Ovary (tissue), 9 donors: ENCODE results near the gene TBL1XR1. TPM values are rescaled to one million over a fixed set of nuclear protein-coding genes. Genes with fewer than 3 reads are reported as not detected.
"Not testable (repeated sequence)": the region's sequence is repeated elsewhere in the genome, so short reads cannot be mapped to it uniquely, and the experiment has no call there.

Source experiments
- DNase-seq, 5 donors: peaks; one replicate each; pipeline ENCODE4 v3.0.0-alpha.2; 2019 to 2020
- H3K27ac ChIP-seq, 2 donors: fragments of 200-600 bp; one replicate each; pipeline versions ENCODE4 v1.5.1 to v1.8.0; 2019 to 2022
- H3K27me3 ChIP-seq: fragments of 200-600 bp; one replicate; pipeline ENCODE4 v1.8.0; 2022
- H3K36me3 ChIP-seq: fragments of 200-600 bp; sonication (generic); one replicate; pipeline ENCODE4 v1.5.1; 2019
- H3K4me1 ChIP-seq: one replicate; pipeline ENCODE4 v1.8.1; 2013; ENCODE audit warnings: mild to moderate bottlenecking, moderate library complexity; ENCODE audit not compliant: insufficient read depth
- H3K4me3 ChIP-seq: fragments of 200-600 bp; sonication (generic); one replicate; pipeline ENCODE4 v1.5.1; 2017
- H3K9me3 ChIP-seq, 2 donors: fragments of 200-600 bp in 1 of 2; sonication (generic) in 1 of 2; one replicate each; pipeline versions ENCODE4 v1.5.1 to v1.8.1; 2013 to 2019; ENCODE audit warnings: mild to moderate bottlenecking in 1 of 2, moderate library complexity in 1 of 2
- CTCF ChIP-seq, 3 donors: fragments of 450-650 bp in 2 of 3; fragments of 200-600 bp in 1 of 3; IDR thresholded peaks; one replicate each; pipeline versions ENCODE4 v1.5.1 to v1.8.0; 2016 to 2022; ENCODE audit warnings: antibody characterized with exemption in 3 of 3, mild to moderate bottlenecking in 1 of 3
- EP300 ChIP-seq: sonication (generic); formaldehyde crosslinking; IDR thresholded peaks from one replicate; pipeline ENCODE4 v1.6.1; 2017; ENCODE audit warnings: antibody characterized with exemption
- POLR2A ChIP-seq: fragments of 450-650 bp; IDR thresholded peaks from one replicate; pipeline ENCODE4 v1.6.1; 2017; ENCODE audit warnings: antibody characterized with exemption, mild to moderate bottlenecking, moderate library complexity
- WGBS, 3 donors: extraction: QIAGEN DNeasy Blood & Tissue Kit in 1 of 3; methylation state at CpG; one replicate each; pipeline versions ENCODE4 v1.1.5 to v1.1.7; 2013 to 2017; 5-methylcytosine and 5-hydroxymethylcytosine counted together
- intact Hi-C, 4 donors: fragments of 100-400 bp; cut with DNase I; formaldehyde crosslinking; loops; one replicate each; pipeline versions ENCODE4 v1.11.0 to v1.15.1; 2022 to 2023
- polyA plus RNA-seq, 2 donors: library from polyadenylated mRNA; stranded (reverse); fragments of 200-250 nt in 1 of 2; fragments of 350-450 nt in 1 of 2; fragmentation: Illumina TruSeq in 1 of 2; extraction: RNeasy Lipid Tissue Mini Kit (QIAGEN cat#74804) in 1 of 2; gene quantifications; one replicate each; pipeline ENCODE4 v1.2.3, GENCODE V29; 2013 to 2014
- total RNA-seq, 7 donors: library from RNA; depleted of rRNA in 2 of 7; stranded (reverse); fragments of >200 nt in 2 of 7; fragmentation: NEBNext Ultra II Directional in 3 of 7; extraction: Animal tissue kit (Norgen Biotek cat#: 25700) in 3 of 7; gene quantifications; one replicate each; pipeline versions ENCODE4 v1.1.0 to v1.2.4, GENCODE V29; 2016 to 2023
- donor health status: DM: no; HTN: no; CAD: no; lungs with moderate emphysema.
- donor health status: DM: no; HTN: no; CAD: no.
- donor health status: Bipolar disorder and iron deficiency.
- donor health status: DM: yes; HTN: yes; CAD: no.
- donor health status: DM: no; HTN: no; CAD: no.
- donor health status: DM: yes; HTN: yes; CAD: no.

Gene TBL1XR1
- total and polyA plus RNA-seq, 9 donors: 30.0 to 160 (median 114) TPM

GRCh38 chr3:177026505-177027277 is 170.6 kb downstream of the TBL1XR1 start:
- intact Hi-C loops: no loop called here
- Histone ChIP-seq H3K27ac (no peak overlapping the region), H3K36me3 (no peaks in the 10 kb centered on the region), H3K4me1 (peaks cover 5% of the 10 kb centered on the region), H3K4me3 (no peak overlapping the region), H3K9me3 (no peaks in the 10 kb centered on the region), H3K27me3 (no peaks in the 10 kb centered on the region)
- 70 to 76% (median 73%) methylated on average over 3 of the region's 3 CpGs for WGBS, 3 donors
- TF ChIP-seq POLR2A: no peak
- no peak for TF ChIP-seq EP300
- no peak for TF ChIP-seq CTCF (IDR thresholded peaks at IDR 0.05)
- DNase-seq: no peak

GRCh38 chr3:177015881-177016280 is 181.4 kb downstream of the TBL1XR1 start:
- no peak for TF ChIP-seq EP300
- TF ChIP-seq POLR2A: no peak
- TF ChIP-seq CTCF (IDR thresholded peaks at IDR 0.05): no peak
- no peaks in the 10 kb centered on the region for H3K4me1 ChIP-seq
- no peaks in the 10 kb centered on the region for H3K36me3 ChIP-seq
- DNase-seq: no peak
- intact Hi-C loops: no loop called here
- H3K4me3 ChIP-seq: no peak overlapping the region
- WGBS, 3 donors: 90 to 92% (median 92%) methylated on average over 6 of the region's 6 CpGs
- H3K9me3 ChIP-seq: no peaks in the 10 kb centered on the region
- H3K27ac ChIP-seq: no peak overlapping the region
- H3K27me3 ChIP-seq: no peaks in the 10 kb centered on the region

- Histone ChIP-seq H3K36me3 (no peaks in the 10 kb centered on the region), H3K4me1 (no peaks in the 10 kb centered on the region), H3K4me3 (no peak overlapping the region), H3K9me3 (no peaks in the 10 kb centered on the region), H3K27me3 (no peaks in the 10 kb centered on the region), H3K27ac (no peak overlapping the region)
- WGBS, 3 donors: 83 to 84% (median 84%) methylated on average over 8 of the region's 8 CpGs
- intact Hi-C loops: no loop called here
- TF ChIP-seq CTCF (IDR thresholded peaks at IDR 0.05): no peak
- no peak for TF ChIP-seq EP300
- TF ChIP-seq POLR2A: no peak
- no peak for DNase-seq
These were observed 183.5 kb downstream of the TBL1XR1 start for GRCh38 chr3:177013681-177014280.

- intact Hi-C loops: no loop called here
- no peak for DNase-seq
- H3K9me3 ChIP-seq: no peaks in the 10 kb centered on the region
- no peak overlapping the region for H3K27ac ChIP-seq
- no peaks in the 10 kb centered on the region for H3K36me3 ChIP-seq
- TF ChIP-seq EP300: no peak
- no peak for TF ChIP-seq CTCF (IDR thresholded peaks at IDR 0.05)
- no peak for TF ChIP-seq POLR2A
- H3K27me3 ChIP-seq: no peaks in the 10 kb centered on the region
- H3K4me1 ChIP-seq: no peaks in the 10 kb centered on the region
- H3K4me3 ChIP-seq: no peak overlapping the region
These were observed 191.4 kb downstream of the TBL1XR1 start for GRCh38 chr3:177005718-177006405.

GRCh38 chr3:177000159-177000558 is 197.1 kb downstream of the TBL1XR1 start:
- H3K36me3 ChIP-seq, H3K27me3 ChIP-seq, H3K4me3 ChIP-seq, intact Hi-C loops, H3K4me1 ChIP-seq, H3K27ac ChIP-seq, H3K9me3 ChIP-seq, DNase-seq: not testable (repeated sequence)
- 96 to 99% (median 98%) methylated on average over 2 of the region's 2 CpGs for WGBS, 3 donors
